ENCODE results near the gene GRIFIN. TPM values are rescaled to one million over a fixed set of nuclear protein-coding genes. Genes with fewer than 3 reads are reported as not detected.

GRIFIN gene
- total and polyA plus RNA-seq, 9 of the 15 experiments (the other 6 are each of a cell fraction or from before 2014, with no cell fraction given): not detected

- Histone ChIP-seq H3K27ac (ENCODE audit: extremely low read depth, low read depth, low read length) (no peak overlapping the region), H3K9me1 (ENCODE audit: control insufficient read depth, insufficient read depth, low read length) (no peaks in the 10 kb centered on the region), H2AFZ (ENCODE audit: low read depth, low read length) (no peak overlapping the region), H3K27me3 (ENCODE audit: control insufficient read depth in 2 of 2, insufficient read depth in 2 of 2, low read length in 2 of 2) (peaks cover 6 to 30% of the 10 kb centered on the region in 2 experiments; a peak in 3 of 5 replicates), H3K4me1 (replicated peaks in 1 of 2; ENCODE audit: control insufficient read depth in 2 of 2, insufficient read depth in 2 of 2, low read length in 2 of 2) (peaks cover 0 to 39% of the 10 kb centered on the region in 2 experiments; a peak in 2 of 5 replicates), H3K4me3 (no peak overlapping the region), H3K4me2 (ENCODE audit: insufficient read depth, low read length) (no peak overlapping the region), H3K79me2 (ENCODE audit: control insufficient read depth, insufficient read depth, low read length) (no peaks in the 10 kb centered on the region), H3K36me3 (ENCODE audit: control insufficient read depth, insufficient read depth, low read length) (no peaks in the 10 kb centered on the region), H4K20me1 (replicated peaks; ENCODE audit: control insufficient read depth, insufficient read depth, low read length) (no peaks in the 10 kb centered on the region), H3K9me3 (replicated peaks; ENCODE audit: control insufficient read depth, insufficient read depth, low read depth, low read length) (no peaks in the 10 kb centered on the region), H3K9ac (ENCODE audit: insufficient read depth in 1 of 2, low read depth in 2 of 2, low read length in 2 of 2) (no peak overlapping the region)
- ChIA-PET CTCF (ENCODE audit: low intra/inter-chr PET ratio) (no interaction called here), POLR2A (interaction anchor here (0.8 kb wide), 1 partner anchor 15 kb away, joined by 3 read pairs; no protein-coding TSS in a partner anchor)
- intact Hi-C loops (cut with micrococcal nuclease) (no loop called here), in situ Hi-C loops (cut with MboI) (no loop called here)
- peak; percentile 65 for TF ChIP-seq BCOR (IDR thresholded peaks at IDR 0.05)
- TF ChIP-seq, protein P1, sequence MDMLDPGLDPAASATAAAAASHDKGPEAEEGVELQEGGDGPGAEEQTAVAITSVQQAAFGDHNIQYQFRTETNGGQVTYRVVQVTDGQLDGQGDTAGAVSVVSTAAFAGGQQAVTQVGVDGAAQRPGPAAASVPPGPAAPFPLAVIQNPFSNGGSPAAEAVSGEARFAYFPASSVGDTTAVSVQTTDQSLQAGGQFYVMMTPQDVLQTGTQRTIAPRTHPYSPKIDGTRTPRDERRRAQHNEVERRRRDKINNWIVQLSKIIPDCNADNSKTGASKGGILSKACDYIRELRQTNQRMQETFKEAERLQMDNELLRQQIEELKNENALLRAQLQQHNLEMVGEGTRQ (CRISPR knock-in tag; IDR thresholded peaks at IDR 0.05): no peak
- TF ChIP-seq, protein P2, sequence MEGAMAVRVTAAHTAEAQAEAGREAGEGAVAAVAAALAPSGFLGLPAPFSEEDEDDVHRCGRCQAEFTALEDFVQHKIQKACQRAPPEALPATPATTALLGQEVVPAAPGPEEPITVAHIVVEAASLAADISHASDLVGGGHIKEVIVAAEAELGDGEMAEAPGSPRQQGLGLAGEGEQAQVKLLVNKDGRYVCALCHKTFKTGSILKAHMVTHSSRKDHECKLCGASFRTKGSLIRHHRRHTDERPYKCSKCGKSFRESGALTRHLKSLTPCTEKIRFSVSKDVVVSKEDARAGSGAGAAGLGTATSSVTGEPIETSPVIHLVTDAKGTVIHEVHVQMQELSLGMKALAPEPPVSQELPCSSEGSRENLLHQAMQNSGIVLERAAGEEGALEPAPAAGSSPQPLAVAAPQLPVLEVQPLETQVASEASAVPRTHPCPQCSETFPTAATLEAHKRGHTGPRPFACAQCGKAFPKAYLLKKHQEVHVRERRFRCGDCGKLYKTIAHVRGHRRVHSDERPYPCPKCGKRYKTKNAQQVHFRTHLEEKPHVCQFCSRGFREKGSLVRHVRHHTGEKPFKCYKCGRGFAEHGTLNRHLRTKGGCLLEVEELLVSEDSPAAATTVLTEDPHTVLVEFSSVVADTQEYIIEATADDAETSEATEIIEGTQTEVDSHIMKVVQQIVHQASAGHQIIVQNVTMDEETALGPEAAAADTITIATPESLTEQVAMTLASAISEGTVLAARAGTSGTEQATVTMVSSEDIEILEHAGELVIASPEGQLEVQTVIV (CRISPR knock-in tag; IDR thresholded peaks at IDR 0.05; ENCODE audit: borderline replicate concordance): no peak
- no peak for TF ChIP-seq TRIM24 (IDR thresholded peaks at IDR 0.05)
- TF ChIP-seq STAG1 (CRISPR knock-in tag; IDR thresholded peaks at IDR 0.05; ENCODE audit: borderline replicate concordance): no peak
- peak; percentile 52; the same call in 1 of the 2 replicates for TF ChIP-seq SMARCA5 (IDR thresholded peaks at IDR 0.05)
- no peak for TF ChIP-seq ZBTB17 (CRISPR knock-in tag; IDR thresholded peaks at IDR 0.05)
- no peak for TF ChIP-seq HBP1 (CRISPR knock-in tag; IDR thresholded peaks at IDR 0.05)
- no peak for TF ChIP-seq ZNF589 (CRISPR knock-in tag; IDR thresholded peaks at IDR 0.05; ENCODE audit: low read depth)
- TF ChIP-seq KDM1A (IDR thresholded peaks at IDR 0.05): peak; percentile 23 to 37; a peak in 1 of 4 replicates
- TF ChIP-seq DACH1 (IDR thresholded peaks at IDR 0.05; ENCODE audit: partially characterized antibody): no peak
- TF ChIP-seq, protein P3, sequence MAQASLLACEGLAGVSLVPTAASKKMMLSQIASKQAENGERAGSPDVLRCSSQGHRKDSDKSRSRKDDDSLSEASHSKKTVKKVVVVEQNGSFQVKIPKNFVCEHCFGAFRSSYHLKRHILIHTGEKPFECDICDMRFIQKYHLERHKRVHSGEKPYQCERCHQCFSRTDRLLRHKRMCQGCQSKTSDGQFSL (CRISPR knock-in tag; IDR thresholded peaks at IDR 0.05): peak; percentile 53
- TF ChIP-seq, protein P3 (tag; IDR thresholded peaks at IDR 0.05): no peak
- no peak for TF ChIP-seq CTBP1 (IDR thresholded peaks at IDR 0.05; ENCODE audit: borderline replicate concordance)
- TF ChIP-seq DPF2 (IDR thresholded peaks at IDR 0.05): no peak
- no peak for TF ChIP-seq HCFC1 (IDR thresholded peaks at IDR 0.05; ENCODE audit: low read depth, low read length)
- TF ChIP-seq ZNF165 (CRISPR knock-in tag; IDR thresholded peaks at IDR 0.05; ENCODE audit: borderline replicate concordance): no peak
- ATAC-seq (no peak), DNase-seq (ENCODE audit: extremely low read depth in 1 of 4, low spot score in 3 of 4) (no peak), FAIRE-seq (no peak)
- WGBS (ENCODE audit: insufficient coverage, low coverage, missing lambda C conversion rate): 8% methylated on average over 9 of the region's 9 CpGs
- BruUV-seq (replicated peaks): no TSS peak
These were observed 20.2 kb upstream of the GRIFIN start for GRCh38 chr7:2496375-2496774.
